H1 (cell line): ENCODE measurements around the gene MBD3. TPM values are rescaled to one million over a fixed set of nuclear protein-coding genes. Genes with fewer than 3 reads are reported as not detected.

ENCODE experiments used
- CTCF ChIA-PET: fragments of 300-600 bp; sonication (Branson Sonifier 250); formaldehyde crosslinking; loops from one replicate; lab custom pipeline; 2021; ENCODE audit not compliant: partially characterized antibody; lab: Charles Lee
- POLR2A ChIA-PET: fragments of 300-600 bp; sonication (Branson Sonifier 250); formaldehyde crosslinking; loops from one replicate; lab custom pipeline; 2021; ENCODE audit warnings: inconsistent platforms; ENCODE audit not compliant: partially characterized antibody; lab: Charles Lee
- DNase-seq, 2 experiments: peaks; one replicate each; pipeline versions ENCODE4 v3.0.0 to v3.0.0-alpha.2; 2010 to 2022; ENCODE audit warnings: low spot score in 2 of 2, low read depth in 1 of 2, mixed read lengths in 1 of 2
- FAIRE-seq: peaks from 2 replicates; lab custom pipeline; 2011; peaks lifted over from hg19 to GRCh38; lab: Jason Lieb, UNC
- H2AFZ ChIP-seq: 2 replicates; pipeline ENCODE4 v1.8.1; 2012; ENCODE audit warnings: low read length, inconsistent platforms
- H2AK5ac ChIP-seq: 2 replicates; pipeline ENCODE4 v1.6.1; 2013; ENCODE audit warnings: low read depth, low read length
- H2BK120ac ChIP-seq: replicated peaks from 2 replicates; pipeline ENCODE3; 2013; ENCODE audit warnings: low read depth, low read length, inconsistent platforms
- H2BK12ac ChIP-seq: 2 replicates; pipeline ENCODE4 v1.6.1; 2013; ENCODE audit warnings: low read depth, low read length
- H2BK15ac ChIP-seq: 2 replicates; pipeline ENCODE4 v1.6.1; 2013; ENCODE audit warnings: low read length
- H2BK20ac ChIP-seq: 2 replicates; pipeline ENCODE4 v1.6.1; 2013; ENCODE audit warnings: low read length
- H2BK5ac ChIP-seq: 2 replicates; pipeline ENCODE4 v1.6.1; 2013; ENCODE audit warnings: low read depth, low read length
- H3K14ac ChIP-seq: 2 replicates; pipeline ENCODE4 v1.6.1; 2013; ENCODE audit warnings: inconsistent platforms; ENCODE audit not compliant: insufficient read length
- H3K18ac ChIP-seq: 2 replicates; pipeline ENCODE4 v1.6.1; 2013; ENCODE audit warnings: low read length; ENCODE audit errors: extremely low read depth
- H3K23ac ChIP-seq: 2 replicates; pipeline ENCODE4 v1.6.1; 2013; ENCODE audit warnings: inconsistent platforms; ENCODE audit not compliant: insufficient read length
- H3K23me2 ChIP-seq: 2 replicates; pipeline ENCODE4 v1.6.1; 2013; ENCODE audit warnings: low read depth, low read length
- H3K27ac ChIP-seq: 2 replicates; pipeline ENCODE4 v1.6.1; 2011; ENCODE audit warnings: low read depth, low read length, inconsistent platforms
- H3K27me3 ChIP-seq, 4 experiments: replicated peaks in 1 of 4; 1 replicate in 1 of 4; 2 replicates in 3 of 4; pipeline versions ENCODE4 v1.6.1 to v1.8.1; 2011 to 2013; ENCODE audit warnings: low read length in 3 of 4, mild to moderate bottlenecking in 3 of 4, inconsistent platforms in 2 of 4, mixed read lengths in 2 of 4, moderate library complexity in 1 of 4; ENCODE audit not compliant: control insufficient read depth in 3 of 4, insufficient read depth in 3 of 4; ENCODE audit errors: extremely low read depth in 1 of 4
- H3K36me3 ChIP-seq, 4 experiments: 2 replicates each; pipeline versions ENCODE4 v1.6.1 to v1.8.1; 2011 to 2013; ENCODE audit warnings: mild to moderate bottlenecking in 4 of 4, low read length in 3 of 4, moderate library complexity in 2 of 4, control low read depth in 1 of 4, inconsistent platforms in 1 of 4; ENCODE audit not compliant: insufficient read depth in 4 of 4, control insufficient read depth in 2 of 4
- H3K4ac ChIP-seq: replicated peaks from 2 replicates; pipeline ENCODE3; 2013; ENCODE audit warnings: low read length, low read depth, mixed read lengths, inconsistent platforms; ENCODE audit not compliant: insufficient read length
- H3K4me1 ChIP-seq, 4 experiments: replicated peaks in 1 of 4; 1 replicate in 1 of 4; 2 replicates in 3 of 4; pipeline versions ENCODE4 v1.6.1 to v1.8.1; 2011 to 2013; ENCODE audit warnings: low read length in 3 of 4, inconsistent platforms in 2 of 4, mixed read lengths in 1 of 4; ENCODE audit not compliant: insufficient read depth in 4 of 4, control insufficient read depth in 3 of 4
- H3K4me2 ChIP-seq, 2 experiments: 2 replicates each; pipeline versions ENCODE4 v1.6.1 to v1.8.1; 2011 to 2013; ENCODE audit warnings: low read depth in 2 of 2, low read length in 2 of 2, control low read depth in 1 of 2, inconsistent platforms in 1 of 2, mild to moderate bottlenecking in 1 of 2; ENCODE audit not compliant: insufficient read depth in 1 of 2
- H3K4me3 ChIP-seq, 4 experiments: fragments of 200-600, 300-600 bp in 1 of 4; sonication (generic), shearing (Covaris generic), sonication (Bioruptor Twin) in 1 of 4; 2 replicates each; pipeline versions ENCODE4 v1.5.1 to v1.8.1; 2011 to 2016; ENCODE audit warnings: low read length in 4 of 4, low read depth in 3 of 4, control low read depth in 2 of 4, inconsistent platforms in 2 of 4, mild to moderate bottlenecking in 2 of 4, mixed read lengths in 1 of 4, moderate library complexity in 1 of 4; ENCODE audit not compliant: insufficient read depth in 2 of 4; ENCODE audit errors: extremely low read depth in 1 of 4
- H3K56ac ChIP-seq: replicated peaks from 2 replicates; pipeline ENCODE3; 2013; ENCODE audit warnings: low read depth, mild to moderate bottlenecking, mixed read lengths, low read length, inconsistent platforms; ENCODE audit not compliant: insufficient read length
- H3K79me1 ChIP-seq: 2 replicates; pipeline ENCODE4 v1.6.1; 2013; ENCODE audit warnings: low read depth, low read length, control low read depth
- H3K79me2 ChIP-seq, 2 experiments: 2 replicates each; pipeline versions ENCODE4 v1.6.1 to v1.8.1; 2012 to 2013; ENCODE audit warnings: low read length in 2 of 2, mild to moderate bottlenecking in 2 of 2, inconsistent platforms in 1 of 2; ENCODE audit not compliant: insufficient read depth in 2 of 2, control insufficient read depth in 1 of 2
- H3K9ac ChIP-seq, 4 experiments: replicated peaks in 1 of 4; 1 replicate in 1 of 4; 2 replicates in 3 of 4; pipeline versions ENCODE4 v1.6.1 to v1.8.1; 2011 to 2013; ENCODE audit warnings: low read depth in 3 of 4, low read length in 3 of 4, control low read depth in 2 of 4, mild to moderate bottlenecking in 2 of 4, moderate library complexity in 2 of 4, inconsistent platforms in 1 of 4; ENCODE audit errors: extremely low read depth in 1 of 4
- H3K9me3 ChIP-seq, 2 experiments: 2 replicates each; pipeline versions ENCODE4 v1.6.1 to v1.8.1; 2012 to 2013; ENCODE audit warnings: mild to moderate bottlenecking in 2 of 2, moderate library complexity in 2 of 2, control low read depth in 1 of 2, inconsistent platforms in 1 of 2, low read depth in 1 of 2, low read length in 1 of 2, mixed read lengths in 1 of 2; ENCODE audit not compliant: insufficient read depth in 2 of 2
- H4K20me1 ChIP-seq, 2 experiments: replicated peaks in 1 of 2; 2 replicates each; pipeline versions ENCODE3 to v1.8.1; 2011 to 2013; ENCODE audit warnings: inconsistent platforms in 2 of 2, low read length in 2 of 2, mild to moderate bottlenecking in 1 of 2; ENCODE audit not compliant: insufficient read depth in 2 of 2, control insufficient read depth in 1 of 2
- H4K5ac ChIP-seq: 2 replicates; pipeline ENCODE4 v1.6.1; 2013; ENCODE audit warnings: low read length, low read depth, mixed read lengths, inconsistent platforms; ENCODE audit not compliant: insufficient read length
- H4K8ac ChIP-seq: 2 replicates; pipeline ENCODE4 v1.8.0; 2013; ENCODE audit warnings: mild to moderate bottlenecking, moderate library complexity, low read length, inconsistent platforms; ENCODE audit not compliant: insufficient read depth; ENCODE audit errors: extremely low read depth
- H4K91ac ChIP-seq: replicated peaks from 2 replicates; pipeline ENCODE3; 2013; ENCODE audit warnings: low read length, mixed read lengths, inconsistent platforms; ENCODE audit not compliant: insufficient read length
- ATF3 ChIP-seq: IDR thresholded peaks from 2 replicates; pipeline ENCODE4 v1.6.1; 2011; ENCODE audit warnings: low read depth, mild to moderate bottlenecking, low read length; ENCODE audit not compliant: insufficient read depth
- POU5F1 ChIP-seq: IDR thresholded peaks from 2 replicates; pipeline ENCODE4 v1.6.1; 2011; ENCODE audit warnings: low read depth, mild to moderate bottlenecking, low read length, moderate library complexity
- WGBS, 2 experiments: shearing (Covaris generic) in 1 of 2; methylation state at CpG; one replicate each; pipeline versions ENCODE4 v1.1.6 to v1.1.7; 2013 to 2015; ENCODE audit warnings: low lambda C conversion rate in 2 of 2, mixed read lengths in 2 of 2, inconsistent platforms in 1 of 2, low coverage in 1 of 2, missing lambda C conversion rate in 1 of 2; ENCODE audit not compliant: insufficient replicate concordance in 2 of 2, insufficient coverage in 1 of 2, insufficient read length in 1 of 2; ENCODE audit errors: extremely low coverage in 1 of 2, missing lambda C conversion rate in 1 of 2; 5-methylcytosine and 5-hydroxymethylcytosine counted together
- polyA plus RNA-seq, 7 experiments: library from polyadenylated mRNA; depleted of rRNA in 3 of 7; stranded (reverse) in 5 of 7; unstranded in 2 of 7; fragments of >200 nt in 5 of 7; fragments of 200-250 nt in 2 of 7; gene quantifications; 1 replicate in 5 of 7; 2 replicates in 1 of 7; 4 replicates in 1 of 7; pipeline versions ENCODE4 v1.2.1 to v1.2.3, GENCODE V29; 2011 to 2013; ENCODE audit warnings: missing spikeins in 2 of 7, mixed read lengths in 2 of 7
- total RNA-seq: library from RNA; stranded (reverse); fragmentation: NEBNext Ultra II Directional; extraction: Animal tissue kit (Norgen Biotek cat#: 25700); gene quantifications from 2 replicates; pipeline ENCODE4 v1.2.1, GENCODE V29; 2021

MBD3 gene
- total and polyA plus RNA-seq, 2 of the 8 experiments (the other 6 are each of a cell fraction or from before 2014, with no cell fraction given) = 88.2 to 110 TPM

- Histone ChIP-seq H2BK12ac (no peak overlapping the region), H3K79me1 (peaks cover 25% of the 10 kb centered on the region), H3K9ac (no peak overlapping the region; a peak in 1 of 7 replicates), H3K56ac (no peak overlapping the region), H2BK15ac (no peak overlapping the region), H3K14ac (no peak overlapping the region), H3K23ac (no peak overlapping the region), H3K23me2 (no peaks in the 10 kb centered on the region), H3K18ac (no peak overlapping the region), H3K9me3 (no peaks in the 10 kb centered on the region), H4K8ac (peak overlapping the region; percentile 79; the same call in 1 of the 2 replicates), H3K27me3 (no peaks in the 10 kb centered on the region; a peak in 1 of 7 replicates), H3K4me3 (peak overlapping the region in 1 of 4 experiments; percentile 68; a peak in 1 of 8 replicates), H3K36me3 (peaks cover 5 to 40% (median 24%) of the 10 kb centered on the region in 4 experiments; a peak in 7 of 8 replicates), H3K79me2 (peaks cover 0 to 40% of the 10 kb centered on the region in 2 experiments; a peak in 2 of 4 replicates), H4K20me1 (peaks cover 0 to 16% of the 10 kb centered on the region in 2 experiments), H2AK5ac (no peak overlapping the region), H3K27ac (no peak overlapping the region), H4K5ac (no peak overlapping the region), H3K4me2 (peak overlapping the region in 1 of 2 experiments; percentile 65; a peak in 1 of 4 replicates), H2BK120ac (no peak overlapping the region), H2BK20ac (no peak overlapping the region), H3K4ac (no peak overlapping the region), H2AFZ (no peak overlapping the region), H2BK5ac (no peak overlapping the region), H4K91ac (no peak overlapping the region), H3K4me1 (no peaks in the 10 kb centered on the region)
- ChIA-PET CTCF (interaction anchor here (1.5 kb wide), 2 partner anchors 10 to 39 kb away, joined by 3 to 4 read pairs; no protein-coding TSS in a partner anchor), POLR2A (interaction anchor here (9.1 kb wide), 1 partner anchor 9 kb away, joined by 148 read pairs; no protein-coding TSS in a partner anchor)
- DNase-seq (no peak), FAIRE-seq (no peak)
- TF ChIP-seq ATF3 (no peak), POU5F1 (no peak)
- 100% methylated on average over 1 of the region's 13 CpGs; no CpG with 5 or more reads in 1 of the 2 experiments for WGBS, 2 experiments
Measured at GRCh38 chr19:1585243-1585580, 7.5 kb downstream of the MBD3 start.
